Kidney capillary endothelial cell (primary cell): ENCODE results near the gene SCLY.

ENCODE experiments used
- DNase-seq: peaks from one replicate; pipeline ENCODE4 v3.0.0-alpha.2; 2018; ENCODE audit warnings: low spot score

The SCLY gene

GRCh38 chr2:238069877-238070276 lies 9.1 kb downstream of the SCLY start:
- no peak for DNase-seq

GRCh38 chr2:238075397-238075796 lies 14.6 kb downstream of the SCLY start:
- no peak for DNase-seq

DNA sequence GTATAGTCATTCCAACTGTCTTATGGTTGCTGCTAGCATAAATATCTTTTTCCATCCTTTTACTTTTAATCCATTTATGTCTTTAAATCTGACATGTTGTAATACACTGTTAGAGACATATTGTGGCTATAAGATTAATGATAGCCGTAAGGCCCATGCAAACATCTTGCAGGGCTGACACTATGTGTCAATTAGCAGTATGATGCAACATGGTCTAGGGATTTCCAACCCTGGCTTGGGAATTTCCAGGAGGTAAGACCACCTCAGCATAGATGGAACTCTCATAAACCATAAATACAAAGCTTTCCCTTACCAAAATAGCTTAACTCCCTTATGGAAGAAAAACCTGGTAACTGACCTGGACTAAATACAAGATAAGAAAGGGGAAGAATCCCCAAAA lies 16.5 kb downstream of the SCLY start:
- no peak for DNase-seq

DNA sequence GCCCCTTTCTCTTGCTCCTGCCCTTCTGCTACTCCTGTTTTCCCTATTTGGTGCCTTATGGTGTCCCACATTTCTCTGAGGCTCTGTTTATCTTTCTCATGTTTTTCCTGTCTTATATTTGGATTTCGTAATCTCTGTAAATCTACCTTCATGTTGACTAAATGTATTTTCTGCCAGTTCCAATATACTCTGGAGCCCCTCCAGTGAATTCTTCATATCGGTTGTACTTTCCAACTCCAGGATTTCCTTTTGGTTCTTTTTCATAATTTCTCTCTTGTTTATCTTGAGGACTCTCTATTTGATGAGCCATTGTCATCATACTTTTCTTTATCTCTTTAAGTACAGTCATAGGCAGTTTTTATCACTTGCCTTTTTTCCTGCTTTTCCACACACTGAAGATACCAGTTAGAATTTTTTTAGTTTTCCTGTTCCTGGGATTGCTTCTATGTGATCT lies 19.1 kb downstream of the SCLY start:
- DNase-seq, result no peak

- DNase-seq, result no peak
These were observed 19.7 kb downstream of the SCLY start for GRCh38 chr2:238080518-238080917.

DNA sequence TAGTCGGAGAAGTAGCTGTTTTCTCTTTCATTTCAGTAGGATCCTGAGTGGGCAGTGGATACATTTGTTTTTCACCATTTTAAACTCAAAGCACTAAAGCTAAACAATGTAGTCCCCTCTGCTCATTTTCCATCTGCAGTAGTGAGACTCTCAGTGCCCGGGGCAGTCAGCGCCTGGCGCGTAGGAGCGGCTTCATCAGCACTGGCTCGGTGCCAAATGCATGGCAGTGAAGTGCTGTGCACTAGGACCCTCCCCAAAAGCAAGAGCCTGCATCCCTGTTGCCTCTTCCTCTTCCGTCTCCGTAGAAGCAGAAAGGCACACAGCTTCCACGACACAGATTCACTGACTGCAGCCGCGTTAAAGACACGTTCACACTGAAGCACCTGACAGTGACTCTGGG lies 20.3 kb downstream of the SCLY start:
- DNase-seq, result no peak

DNA sequence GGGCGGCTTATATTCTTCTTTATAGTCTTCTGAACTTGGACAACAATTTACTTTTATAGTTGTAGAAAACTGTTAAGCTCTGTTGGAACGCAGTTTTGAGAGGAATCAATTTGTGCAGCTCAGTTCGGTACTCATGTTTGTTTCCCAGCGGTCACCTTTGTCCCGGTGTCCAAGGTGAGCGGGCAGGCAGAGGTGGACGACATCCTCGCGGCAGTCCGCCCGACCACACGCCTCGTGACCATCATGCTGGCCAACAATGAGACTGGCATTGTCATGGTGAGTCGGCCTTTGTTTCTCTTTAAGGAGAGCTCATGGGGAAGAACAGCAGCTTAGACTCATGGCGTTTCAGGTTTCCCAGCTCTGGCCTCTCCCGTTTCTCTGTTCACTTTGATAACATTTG lies 20.8 kb downstream of the SCLY start:
- no peak for DNase-seq

DNA sequence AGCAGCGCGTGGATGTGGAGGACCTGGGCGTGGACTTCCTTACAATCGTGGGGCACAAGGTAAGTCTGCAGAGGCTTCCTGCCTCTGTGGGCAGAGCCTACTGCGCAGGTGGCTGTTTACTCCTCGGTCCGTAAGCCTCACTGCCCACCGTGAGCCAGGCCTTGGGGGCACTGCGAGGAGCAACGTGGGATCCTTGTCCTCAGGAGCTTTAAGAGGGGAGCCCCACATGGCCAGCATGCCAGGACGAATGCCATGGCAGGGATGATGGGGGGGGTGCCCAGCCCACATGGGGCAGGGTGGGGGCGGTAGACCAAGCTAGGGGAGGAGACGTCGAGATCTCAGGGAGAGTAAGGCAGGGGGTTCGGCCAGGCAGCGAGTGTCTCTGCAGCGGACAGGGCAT lies 21.4 kb downstream of the SCLY start:
- no peak for DNase-seq

GRCh38 chr2:238082827-238083226 lies 22.0 kb downstream of the SCLY start:
- DNase-seq, result no peak

- no peak for DNase-seq
These were observed 23.1 kb downstream of the SCLY start for GRCh38 chr2:238083919-238084318.

DNA sequence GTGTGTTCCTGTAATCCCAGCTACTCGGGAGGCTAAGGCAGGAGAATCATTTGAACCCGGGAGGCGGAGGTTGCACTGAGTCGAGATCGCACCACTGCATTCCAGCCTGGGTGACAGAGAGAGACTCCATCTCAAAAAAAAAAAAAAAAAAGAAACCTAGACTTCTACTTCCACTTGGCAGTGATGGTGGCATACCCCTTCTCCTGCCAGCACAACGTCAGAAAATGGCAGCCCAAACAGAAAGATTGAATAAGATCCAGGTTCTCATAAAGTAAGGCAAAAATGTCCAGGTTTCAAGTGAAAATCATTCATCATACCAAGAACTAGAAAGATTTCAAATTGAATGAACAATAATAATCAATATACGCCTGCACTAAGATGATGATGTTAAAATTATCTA lies 24.0 kb downstream of the SCLY start:
- no peak for DNase-seq

GRCh38 chr2:238085899-238086298 lies 25.1 kb downstream of the SCLY start:
- DNase-seq, result no peak

DNA sequence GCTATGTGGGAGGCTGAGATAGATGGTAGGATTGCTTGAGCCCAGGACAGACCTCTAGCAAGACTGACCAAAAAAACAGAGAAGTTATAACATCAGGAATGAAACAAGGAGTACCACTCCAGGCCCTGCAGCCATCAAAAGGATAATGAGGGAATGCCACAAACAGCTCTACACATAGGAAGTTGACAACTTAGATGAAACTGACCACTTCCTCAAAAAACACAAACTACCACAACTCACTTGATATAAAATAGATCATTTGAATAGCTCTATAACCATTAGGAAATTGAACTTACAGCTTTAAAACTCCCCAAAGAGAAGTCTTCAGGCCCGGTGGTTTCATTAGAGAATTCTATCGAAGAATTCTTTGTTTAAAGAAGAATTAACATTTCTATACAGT lies 26.4 kb downstream of the SCLY start:
- DNase-seq, result no peak

- no peak for DNase-seq
These were observed 30.1 kb downstream of the SCLY start for GRCh38 chr2:238090887-238091286.

GRCh38 chr2:238091436-238092060 lies 30.7 kb downstream of the SCLY start:
- no peak for DNase-seq

DNA sequence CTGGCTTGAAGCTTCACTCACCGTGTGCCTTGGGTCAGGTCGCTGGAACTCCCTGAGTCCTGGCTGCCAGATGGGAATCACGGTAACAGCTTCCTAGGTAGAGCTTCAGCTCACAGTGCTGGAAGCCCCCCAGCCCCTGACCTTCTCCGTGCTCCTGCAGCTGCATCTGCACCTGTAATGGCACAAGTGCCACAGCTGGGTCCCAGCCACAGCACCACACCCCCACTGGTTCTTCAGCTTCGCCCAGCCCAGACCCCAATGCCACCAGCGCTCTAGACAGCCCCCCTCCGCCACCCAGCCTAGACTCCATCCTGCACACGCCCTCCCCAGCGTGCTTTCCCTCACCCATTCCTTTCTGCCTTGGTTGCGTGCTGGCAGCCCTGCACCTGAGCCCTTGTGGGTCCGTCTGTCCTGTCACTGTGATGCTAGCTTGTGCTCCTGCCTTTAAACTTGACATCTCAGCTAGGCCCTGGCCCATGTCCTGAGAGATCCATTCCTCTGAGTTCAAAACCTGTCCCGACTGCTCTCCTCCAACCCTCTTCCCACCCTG lies 31.8 kb downstream of the SCLY start:
- DNase-seq, result no peak

GRCh38 chr2:238093181-238094140 lies 32.7 kb downstream of the SCLY start:
- DNase-seq, result no peak

- no peak for DNase-seq
These were observed 33.7 kb downstream of the SCLY start for GRCh38 chr2:238094438-238095022.

GRCh38 chr2:238095143-238095542 lies 34.3 kb downstream of the SCLY start:
- no peak for DNase-seq

DNA sequence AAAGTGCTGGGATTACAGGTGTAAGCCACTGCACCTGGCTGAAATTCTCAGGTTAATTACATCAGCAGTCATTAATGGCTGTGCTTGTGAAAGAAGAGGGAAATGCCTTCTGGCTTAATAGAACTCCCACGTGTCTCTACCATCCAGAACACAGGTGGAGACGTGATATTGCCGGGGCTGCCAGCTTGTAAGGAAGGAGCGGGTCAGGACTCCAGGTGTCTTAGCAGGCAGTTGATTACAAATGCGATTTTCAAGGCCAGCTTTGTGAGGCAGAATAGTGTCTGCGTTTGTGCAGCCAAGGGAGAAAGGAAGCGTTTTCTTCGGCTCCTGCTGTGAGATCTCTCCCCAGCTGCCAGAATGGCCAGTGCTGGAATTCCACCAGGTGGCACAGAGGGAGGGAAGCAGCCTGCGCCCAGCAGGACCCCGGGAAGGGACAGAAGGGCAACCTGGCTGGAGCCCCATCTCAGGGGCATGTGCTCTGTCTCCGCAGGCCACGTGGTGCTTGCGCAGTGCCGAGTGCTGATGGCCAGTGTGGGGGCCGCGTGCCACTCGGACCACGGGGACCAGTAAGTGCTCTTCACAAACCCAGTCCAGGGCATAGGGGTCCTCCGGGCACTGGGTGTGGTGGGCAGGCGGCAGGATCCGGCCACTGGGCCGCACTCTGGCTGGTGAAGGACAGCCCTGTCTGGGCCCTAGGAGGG lies 35.7 kb downstream of the SCLY start:
- no peak for DNase-seq

DNA sequence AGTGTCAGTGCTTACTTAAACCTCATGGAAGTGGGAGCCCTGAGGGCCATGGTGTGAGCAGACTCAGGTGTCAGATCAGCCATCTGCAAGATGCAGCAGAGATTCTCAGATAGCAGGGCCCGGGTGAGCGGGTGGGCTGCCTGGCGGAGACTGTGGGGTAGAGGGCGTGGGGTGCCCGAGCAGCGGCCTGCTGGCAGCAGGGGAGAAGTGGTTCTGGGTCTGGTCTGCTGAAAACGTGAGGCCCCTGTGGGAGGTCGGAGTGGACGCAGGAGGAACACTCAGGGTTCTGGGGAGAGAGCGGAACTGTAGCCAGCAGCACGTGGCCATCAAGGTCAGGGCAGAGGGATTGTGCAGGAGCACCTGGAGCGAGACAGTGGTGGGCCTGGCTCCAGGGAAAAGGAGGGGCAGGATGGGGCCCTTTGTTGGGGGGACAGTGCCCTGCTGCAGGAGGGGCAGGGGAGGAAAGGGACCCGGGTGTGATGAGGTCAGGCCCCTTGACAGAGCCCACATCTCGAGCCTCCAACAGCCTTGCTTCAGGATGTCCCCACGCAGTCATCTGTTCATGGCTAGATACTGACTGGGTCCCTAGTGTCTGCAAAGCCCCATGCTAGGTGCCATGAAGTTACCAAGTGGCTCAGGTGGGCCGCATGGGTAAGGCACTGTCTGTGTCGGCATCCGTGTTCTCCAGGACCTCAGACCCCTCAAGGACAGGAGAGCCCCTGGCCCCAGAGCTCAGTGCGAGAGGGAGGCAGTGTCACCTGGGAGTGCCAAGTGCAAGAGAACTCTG lies 36.6 kb downstream of the SCLY start:
- no peak for DNase-seq
